Activated CD4-positive, alpha-beta T cell treated with anti-CD3 and anti-CD28 coated beads, Interleukin-2, Interleukin-6, amounts not matched to agents 100 ng/mL and 50 ng/mL, durations not matched to agents 16 hours and 8 hours (primary cell): Measurements from ENCODE around the gene CYP27C1.
"Not testable (repeated sequence)": the region's sequence is repeated elsewhere in the genome, so short reads cannot be mapped to it uniquely, and the experiment has no call there.

Source experiments
- DNase-seq: peaks from one replicate; pipeline ENCODE4 v3.0.0-alpha.2; 2020

CYP27C1 gene

GRCh38 chr2:127169066-127169660 is 50.9 kb downstream of the CYP27C1 start:
- DNase-seq, result no peak

DNA sequence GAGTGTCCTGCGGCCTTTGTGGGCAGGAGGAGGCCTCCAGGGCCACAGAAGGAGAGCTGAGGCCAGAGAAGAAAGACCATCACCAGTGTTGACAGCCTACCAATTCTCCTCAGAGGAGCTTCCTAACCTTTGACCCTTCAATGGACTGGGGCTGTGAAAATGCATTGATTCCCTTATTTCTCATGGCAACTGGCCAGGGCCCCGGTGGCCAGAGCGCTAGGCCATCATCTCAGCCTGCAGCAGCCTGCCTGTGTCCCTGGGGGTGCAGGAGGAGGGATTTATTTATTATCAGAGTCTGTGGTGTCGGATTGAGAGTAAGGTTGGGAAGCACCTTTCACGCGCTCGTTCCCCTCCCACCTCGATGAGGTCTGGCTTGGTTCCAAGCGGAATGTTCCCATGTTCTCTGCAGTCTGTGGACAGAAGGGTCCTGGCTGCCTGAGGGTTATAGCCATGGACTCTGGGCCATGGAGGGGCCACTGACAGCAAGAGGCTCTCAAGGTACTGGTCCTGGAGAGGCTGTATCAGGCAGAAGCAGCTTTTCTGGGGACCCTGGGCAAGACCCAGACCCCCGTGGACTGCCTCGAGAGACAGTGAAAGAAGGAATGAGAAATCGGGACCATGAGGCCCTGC is 53.8 kb downstream of the CYP27C1 start:
- DNase-seq, result no peak

DNA sequence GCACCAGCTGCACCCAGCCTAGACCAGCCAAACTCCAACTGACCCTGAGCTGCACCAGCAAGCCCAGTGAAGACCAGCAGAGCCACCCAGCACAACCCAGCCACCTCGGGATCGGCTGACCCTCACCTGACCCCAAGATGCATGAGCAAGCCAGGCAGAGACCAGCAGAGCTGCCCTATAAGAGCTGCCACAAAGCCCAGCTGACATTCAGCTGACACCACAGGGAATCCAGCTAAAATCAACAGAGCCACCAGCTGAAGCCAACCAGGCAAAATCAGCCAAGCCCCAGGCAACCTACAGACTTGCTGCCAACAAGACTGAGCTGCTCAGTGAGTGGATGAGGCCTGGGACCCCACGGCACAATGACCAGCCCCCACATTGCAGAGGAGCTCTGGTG is 54.6 kb downstream of the CYP27C1 start:
- DNase-seq, result no peak

DNA sequence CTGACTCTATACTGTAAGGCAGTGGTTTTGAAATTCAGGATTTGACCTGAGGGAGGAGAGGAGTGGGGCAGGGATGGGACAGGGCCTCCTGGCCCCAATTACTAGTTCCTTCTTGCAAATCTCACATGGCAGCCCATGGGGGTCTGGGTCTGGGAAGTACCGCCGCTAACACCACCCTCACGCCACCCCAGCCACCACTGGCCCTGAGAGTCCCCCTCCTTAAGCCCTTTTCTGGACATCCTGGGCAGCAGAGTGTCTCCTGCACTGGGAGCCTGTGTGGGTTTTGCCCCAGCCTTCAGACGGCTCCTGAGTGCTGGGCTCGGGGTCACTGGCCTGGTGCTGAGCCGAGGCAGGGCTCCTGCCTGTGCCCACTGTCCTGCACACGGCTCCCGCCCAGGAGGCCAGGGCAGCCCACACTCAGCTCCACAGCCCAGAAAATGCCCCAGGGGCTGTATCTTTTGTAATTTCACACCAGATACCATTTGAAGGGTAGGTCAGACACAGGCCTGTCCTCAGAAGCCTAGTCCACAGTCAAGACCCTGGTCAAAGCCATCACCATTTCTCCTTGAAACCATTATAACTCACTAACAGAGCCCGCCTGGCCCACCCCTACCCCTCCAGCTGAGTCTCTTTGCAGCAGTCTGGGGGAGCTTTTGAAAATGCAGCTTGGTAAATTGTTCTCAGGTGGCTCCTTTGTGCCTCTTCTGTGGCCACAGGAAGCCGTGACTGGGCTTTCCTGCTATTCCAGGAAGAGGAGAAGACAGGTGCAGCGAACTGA is 55.1 kb downstream of the CYP27C1 start:
- DNase-seq, result no peak

DNA sequence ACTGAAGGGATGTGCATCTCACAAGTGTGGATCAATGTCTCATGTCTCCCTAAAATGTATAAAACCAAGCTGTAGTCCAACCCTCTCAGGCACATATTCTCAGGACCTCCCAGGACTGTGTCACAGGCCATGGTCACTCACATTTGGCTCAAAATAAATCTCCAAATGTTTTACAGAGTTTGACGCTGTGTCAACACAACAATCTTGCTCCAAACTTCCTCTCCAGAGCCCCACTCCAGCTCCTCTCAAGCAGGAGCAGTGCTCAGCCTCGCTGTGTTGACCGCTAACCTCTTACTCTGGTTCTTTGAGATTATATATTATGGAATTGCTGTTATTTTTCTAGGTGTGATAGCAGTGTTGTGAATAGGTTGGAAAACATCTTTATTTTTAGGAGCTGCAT is 56.2 kb downstream of the CYP27C1 start:
- no peak for DNase-seq

- DNase-seq, result not testable (repeated sequence)
These were observed 57.1 kb downstream of the CYP27C1 start for GRCh38 chr2:127163090-127163406.

- DNase-seq, result no peak
These were observed 57.6 kb downstream of the CYP27C1 start for GRCh38 chr2:127162261-127163089.

GRCh38 chr2:127161176-127162136 is 58.6 kb downstream of the CYP27C1 start:
- DNase-seq, result no peak

GRCh38 chr2:127160676-127161075 is 59.4 kb downstream of the CYP27C1 start:
- DNase-seq, result no peak

DNA sequence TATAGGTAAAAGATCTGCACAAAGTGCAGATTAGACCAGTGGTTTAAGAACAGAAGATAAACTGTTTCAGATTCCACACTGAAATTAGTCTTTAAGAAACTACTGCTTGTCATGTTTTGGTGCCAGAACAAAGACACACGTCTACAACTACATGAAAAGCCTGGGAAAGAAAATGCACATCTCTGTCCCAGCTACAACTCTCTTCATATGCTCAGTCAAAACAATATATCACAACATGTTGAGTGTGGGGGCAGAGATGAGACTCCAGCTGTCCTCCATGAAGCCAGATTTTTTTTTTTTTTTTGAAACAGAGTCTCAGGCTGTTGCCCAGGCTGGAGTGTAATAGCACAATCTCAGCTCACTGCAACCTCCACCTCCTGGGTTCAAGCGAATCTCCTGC is 60.6 kb downstream of the CYP27C1 start:
- DNase-seq, result no peak

GRCh38 chr2:127158614-127159290 is 61.3 kb downstream of the CYP27C1 start:
- no peak for DNase-seq

GRCh38 chr2:127157651-127158485 is 62.2 kb downstream of the CYP27C1 start:
- no peak for DNase-seq

DNA sequence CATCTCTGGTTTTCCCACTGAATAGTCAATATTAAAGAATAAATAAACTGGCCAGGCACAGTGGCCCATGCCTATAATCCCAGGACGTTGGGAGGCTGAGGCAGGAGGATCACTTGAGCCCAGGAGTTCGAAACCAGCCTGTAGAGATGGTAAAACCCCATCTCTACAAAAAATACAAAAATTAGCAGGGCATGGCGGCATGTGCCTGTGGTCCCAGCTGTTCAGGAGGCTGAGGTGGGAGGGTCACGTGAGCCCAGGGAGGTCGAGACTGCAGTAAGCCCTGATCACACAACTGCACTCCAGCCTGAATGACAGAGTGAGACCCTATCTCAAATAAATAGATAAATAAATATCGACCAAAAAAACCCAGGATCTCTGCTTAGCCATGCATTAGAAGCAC is 63.0 kb downstream of the CYP27C1 start:
- DNase-seq, result no peak

GRCh38 chr2:127155947-127156346 is 64.2 kb downstream of the CYP27C1 start:
- DNase-seq, result no peak

- DNase-seq, result no peak
These were observed 65.0 kb downstream of the CYP27C1 start for GRCh38 chr2:127155028-127155581.

- DNase-seq, result no peak
These were observed 65.7 kb downstream of the CYP27C1 start for GRCh38 chr2:127154396-127154795.

GRCh38 chr2:127153691-127154158 is 66.4 kb downstream of the CYP27C1 start:
- no peak for DNase-seq

GRCh38 chr2:127150996-127151395 is 69.1 kb downstream of the CYP27C1 start:
- DNase-seq, result no peak

GRCh38 chr2:127149384-127149783 is 70.7 kb downstream of the CYP27C1 start:
- DNase-seq, result no peak

- DNase-seq, result no peak
These were observed 73.1 kb downstream of the CYP27C1 start for GRCh38 chr2:127146820-127147502.
